Measurements from ENCODE around the gene BRWD1.

The BRWD1 gene

GRCh38 chr21:39313571-39314142 lies at the start of gene BRWD1:
TSS of gene BRWD1 (minus strand) at chr21:39313632. CDS start at chr21:39313491, 141 bp downstream.
- peak; percentile 86 for DNase-seq (ENCODE audit: low spot score)
- in situ Hi-C loops (cut with MboI; ENCODE audit: low sequenced_read_pairs, unreplicated experiment), result no loop called here

GRCh38 chr21:39362733-39363132 lies 49.3 kb upstream of the BRWD1 start:
- DNase-seq (ENCODE audit: low spot score), result no peak
- TF ChIP-seq CTCF (IDR thresholded peaks at IDR 0.05; ENCODE audit: borderline replicate concordance, control extremely low read depth, extremely low read depth, insufficient read depth, missing control alignments), result no peak
- in situ Hi-C loops (cut with MboI; ENCODE audit: low sequenced_read_pairs, unreplicated experiment), result no loop called here

More at GRCh38 chr21:39313571-39314142, at the start of gene BRWD1:
- TF ChIP-seq CTCF (IDR thresholded peaks at IDR 0.05; ENCODE audit: borderline replicate concordance, control extremely low read depth, extremely low read depth, insufficient read depth, missing control alignments), result peak; percentile 48

GRCh38 chr21:39359382-39359781 lies 46.0 kb upstream of the BRWD1 start:
- in situ Hi-C loops (cut with MboI; ENCODE audit: low sequenced_read_pairs, unreplicated experiment), result no loop called here
- no peak for TF ChIP-seq CTCF (IDR thresholded peaks at IDR 0.05; ENCODE audit: borderline replicate concordance, control extremely low read depth, extremely low read depth, insufficient read depth, missing control alignments)
- no peak for DNase-seq (ENCODE audit: low spot score)

GRCh38 chr21:39353295-39353694 lies 39.9 kb upstream of the BRWD1 start:
- no peak for DNase-seq (ENCODE audit: low spot score)
- in situ Hi-C loops (cut with MboI; ENCODE audit: low sequenced_read_pairs, unreplicated experiment), result no loop called here
- TF ChIP-seq CTCF (IDR thresholded peaks at IDR 0.05; ENCODE audit: borderline replicate concordance, control extremely low read depth, extremely low read depth, insufficient read depth, missing control alignments), result no peak

- in situ Hi-C loops (cut with MboI; ENCODE audit: low sequenced_read_pairs, unreplicated experiment), result no loop called here
- DNase-seq (ENCODE audit: low spot score), result no peak
- no peak for TF ChIP-seq CTCF (IDR thresholded peaks at IDR 0.05; ENCODE audit: borderline replicate concordance, control extremely low read depth, extremely low read depth, insufficient read depth, missing control alignments)
Observed at GRCh38 chr21:39350094-39351005, 36.9 kb upstream of the BRWD1 start.

GRCh38 chr21:39349211-39350093 lies 36.0 kb upstream of the BRWD1 start:
- TF ChIP-seq CTCF (IDR thresholded peaks at IDR 0.05; ENCODE audit: borderline replicate concordance, control extremely low read depth, extremely low read depth, insufficient read depth, missing control alignments), result no peak
- in situ Hi-C loops (cut with MboI; ENCODE audit: low sequenced_read_pairs, unreplicated experiment), result no loop called here
- DNase-seq (ENCODE audit: low spot score), result peak; percentile 97

All from GM13976 (cell line).